ENCODE data around the gene TNK2. TPM values are rescaled to one million over a fixed set of nuclear protein-coding genes. Genes with fewer than 3 reads are reported as not detected.
"Not testable (repeated sequence)": the region's sequence is repeated elsewhere in the genome, so short reads cannot be mapped to it uniquely, and the experiment has no call there.

TNK2 gene
- total RNA-seq, 1 donor: 36.4 TPM

- H3K4me1 ChIP-seq (ENCODE audit: insufficient read depth, low read length): no peaks in the 10 kb centered on the region
- H3K4me3 ChIP-seq (ENCODE audit: low read length): no peak overlapping the region
- H3K27me3 ChIP-seq (ENCODE audit: insufficient read depth, low read length): no peaks in the 10 kb centered on the region
- H3K9me3 ChIP-seq (ENCODE audit: low read depth, low read length): no peaks in the 10 kb centered on the region
These were observed 24.2 kb upstream of the TNK2 start for GRCh38 chr3:195932418-195933043.

DNA sequence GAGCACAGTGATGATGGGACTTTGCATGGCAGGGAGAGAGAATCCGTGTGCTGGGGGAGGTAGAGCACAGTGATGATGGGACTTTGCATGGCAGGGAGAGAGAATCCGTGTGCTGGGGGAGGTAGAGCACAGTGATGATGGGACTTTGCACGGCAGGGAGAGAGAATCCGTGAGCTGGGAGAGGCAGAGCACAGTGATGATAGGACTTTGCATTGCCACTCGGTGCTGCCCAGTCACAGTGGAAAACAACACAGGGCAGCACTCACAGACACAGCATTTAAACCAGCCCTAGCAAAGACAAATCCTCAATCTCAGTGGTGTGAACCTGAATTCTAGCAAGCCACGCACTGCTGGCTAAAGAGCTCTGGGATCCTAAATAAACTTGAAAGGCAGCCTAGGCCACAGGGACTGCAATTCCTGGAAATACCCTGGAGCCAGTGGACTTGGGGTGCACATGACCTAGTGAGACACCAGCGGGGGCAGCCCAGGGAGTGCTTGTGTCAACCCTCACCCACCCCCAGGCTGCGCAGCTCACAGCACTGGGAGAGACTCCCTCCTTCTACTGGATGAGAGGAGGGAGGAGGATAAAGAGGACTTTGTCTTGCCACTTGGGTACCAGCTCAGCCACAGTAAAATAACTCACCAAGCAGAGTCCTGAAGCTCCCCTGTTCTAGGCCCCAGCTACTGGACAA is 23.4 kb upstream of the TNK2 start:
- Histone ChIP-seq H3K9me3 (ENCODE audit: low read depth, low read length) (no peaks in the 10 kb centered on the region), H3K4me3 (ENCODE audit: low read length) (no peak overlapping the region), H3K4me1 (ENCODE audit: insufficient read depth, low read length) (no peaks in the 10 kb centered on the region), H3K27me3 (ENCODE audit: insufficient read depth, low read length) (no peaks in the 10 kb centered on the region)

DNA sequence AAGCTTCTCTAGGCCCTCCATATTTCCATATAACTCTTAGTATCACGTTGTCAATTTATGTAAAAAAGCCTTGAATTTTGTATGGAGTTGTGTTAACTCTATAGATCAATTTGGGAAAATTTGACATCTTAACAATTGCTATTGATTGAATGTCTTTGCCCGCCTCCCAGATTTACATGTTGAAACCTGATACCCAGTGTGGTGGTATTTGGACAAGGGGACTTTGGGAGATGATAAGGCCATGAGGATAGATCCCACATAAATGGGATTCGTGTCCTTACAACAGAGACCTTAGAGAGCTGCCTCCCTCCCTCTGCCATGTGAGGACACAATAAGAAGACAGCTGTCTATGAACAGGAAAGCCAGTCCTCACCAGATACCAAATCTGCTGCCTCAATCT is 21.1 kb upstream of the TNK2 start:
- Histone ChIP-seq H3K27me3 (ENCODE audit: insufficient read depth, low read length) (no peaks in the 10 kb centered on the region), H3K9me3 (ENCODE audit: low read depth, low read length) (no peaks in the 10 kb centered on the region), H3K4me1 (ENCODE audit: insufficient read depth, low read length) (no peaks in the 10 kb centered on the region), H3K4me3 (ENCODE audit: low read length) (no peak overlapping the region)

DNA sequence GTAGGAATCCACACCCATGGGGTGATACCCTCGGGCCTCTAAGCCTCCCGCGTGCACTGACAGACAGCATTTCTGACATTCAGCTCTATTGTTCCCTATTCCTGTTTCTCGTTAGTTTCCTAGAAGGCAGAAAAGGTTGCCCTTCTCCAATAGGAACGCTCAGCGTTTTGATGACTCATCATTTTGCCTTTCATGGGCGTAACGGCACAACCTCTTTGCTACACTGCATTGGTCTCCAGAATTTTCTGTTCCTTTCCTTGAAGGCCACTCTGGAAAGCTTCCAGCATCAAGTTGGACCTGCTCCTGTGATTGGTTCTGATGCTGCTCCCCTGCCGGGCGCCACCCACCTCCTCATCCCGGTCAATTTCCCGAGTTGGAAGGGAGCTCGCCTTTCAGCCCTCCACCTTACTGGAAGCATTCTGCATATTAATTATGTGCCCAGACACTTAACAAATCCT is 13.0 kb upstream of the TNK2 start:
- H3K4me3 ChIP-seq (ENCODE audit: low read length): no peak overlapping the region
- no peaks in the 10 kb centered on the region for H3K4me1 ChIP-seq (ENCODE audit: insufficient read depth, low read length)
- no peaks in the 10 kb centered on the region for H3K9me3 ChIP-seq (ENCODE audit: low read depth, low read length)
- H3K27me3 ChIP-seq (ENCODE audit: insufficient read depth, low read length): no peaks in the 10 kb centered on the region

- Histone ChIP-seq H3K4me1 (ENCODE audit: insufficient read depth, low read length) (peaks cover 8% of the 10 kb centered on the region), H3K27me3 (ENCODE audit: insufficient read depth, low read length) (no peaks in the 10 kb centered on the region), H3K9me3 (ENCODE audit: low read depth, low read length) (no peaks in the 10 kb centered on the region), H3K4me3 (ENCODE audit: low read length) (no peak overlapping the region)
These were observed 9.8 kb upstream of the TNK2 start for GRCh38 chr3:195918176-195918575.

GRCh38 chr3:195916991-195917390 is 8.6 kb upstream of the TNK2 start:
- no peaks in the 10 kb centered on the region for H3K9me3 ChIP-seq (ENCODE audit: low read depth, low read length)
- no peaks in the 10 kb centered on the region for H3K27me3 ChIP-seq (ENCODE audit: insufficient read depth, low read length)
- peaks cover 8% of the 10 kb centered on the region for H3K4me1 ChIP-seq (ENCODE audit: insufficient read depth, low read length)
- no peak overlapping the region for H3K4me3 ChIP-seq (ENCODE audit: low read length)

DNA sequence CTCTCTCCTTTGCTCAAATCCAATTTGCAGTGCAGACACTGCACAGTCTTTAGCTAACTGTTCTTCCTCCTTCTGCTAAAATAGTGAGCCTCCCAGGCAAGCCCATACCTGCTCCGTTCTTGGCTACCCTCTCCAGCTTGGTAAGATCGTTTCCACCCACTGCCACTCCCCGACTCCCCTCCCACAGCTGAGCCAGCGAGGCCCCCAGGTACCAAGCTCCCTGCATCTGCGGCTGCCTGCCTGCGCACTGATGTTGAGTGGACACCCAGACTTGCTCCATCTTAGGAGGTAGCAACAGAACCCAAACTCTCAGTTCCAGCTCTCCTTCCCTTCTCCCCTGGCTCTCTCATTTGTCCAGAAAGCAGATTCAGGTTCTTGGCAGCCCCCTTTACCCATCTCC is 7.9 kb upstream of the TNK2 start:
- Histone ChIP-seq H3K4me3 (ENCODE audit: low read length) (no peak overlapping the region), H3K27me3 (ENCODE audit: insufficient read depth, low read length) (no peaks in the 10 kb centered on the region), H3K4me1 (ENCODE audit: insufficient read depth, low read length) (peaks cover 8% of the 10 kb centered on the region), H3K9me3 (ENCODE audit: low read depth, low read length) (no peaks in the 10 kb centered on the region)

DNA sequence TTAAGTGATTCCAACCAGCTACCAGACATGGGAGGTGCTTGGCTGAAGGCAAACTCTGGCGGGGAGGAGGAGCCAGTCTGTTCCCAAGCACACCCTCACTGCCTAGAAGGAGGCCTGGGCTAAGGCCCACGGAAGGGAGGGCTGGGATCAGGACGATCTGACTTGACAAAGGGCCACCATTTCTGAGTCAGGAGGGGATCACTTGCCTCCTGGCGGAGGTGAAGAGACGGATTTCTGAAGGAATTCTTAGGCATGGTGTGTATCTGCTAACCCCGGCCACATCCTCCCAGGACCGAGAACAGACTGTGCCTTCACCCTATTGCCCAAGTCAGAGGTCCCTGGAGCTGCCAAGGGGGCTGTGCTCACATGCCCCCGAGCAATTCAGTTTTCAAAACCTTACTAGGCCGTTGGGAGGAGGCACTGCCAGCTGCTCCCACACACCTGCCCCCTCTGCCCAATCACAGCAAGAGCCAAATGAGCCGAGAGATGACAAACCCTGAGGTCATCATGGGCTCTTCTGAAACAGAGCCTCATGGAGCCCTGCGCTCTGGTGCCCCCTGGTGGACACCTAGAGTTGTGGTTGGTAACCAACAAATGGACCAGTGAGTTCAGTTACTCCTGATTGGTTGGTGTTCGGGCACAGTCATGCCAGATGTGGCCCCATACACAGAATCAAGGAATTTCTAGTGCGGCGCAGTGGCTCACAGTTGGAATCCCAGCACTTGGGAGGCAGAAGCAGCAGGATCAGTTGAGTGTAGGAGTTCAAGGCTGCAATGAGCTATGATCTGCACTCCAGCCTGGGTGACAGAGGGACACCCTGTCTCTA is 6.5 kb upstream of the TNK2 start:
- H3K4me3 ChIP-seq (ENCODE audit: low read length): no peak overlapping the region
- H3K4me1 ChIP-seq (ENCODE audit: insufficient read depth, low read length): peaks cover 14% of the 10 kb centered on the region
- H3K27me3 ChIP-seq (ENCODE audit: insufficient read depth, low read length): no peaks in the 10 kb centered on the region
- H3K9me3 ChIP-seq (ENCODE audit: low read depth, low read length): no peaks in the 10 kb centered on the region

GRCh38 chr3:195914146-195914545 is 5.8 kb upstream of the TNK2 start:
- H3K9me3 ChIP-seq (ENCODE audit: low read depth, low read length); H3K4me3 ChIP-seq (ENCODE audit: low read length); H3K27me3 ChIP-seq (ENCODE audit: insufficient read depth, low read length): not testable (repeated sequence)
- peaks cover 15% of the 10 kb centered on the region for H3K4me1 ChIP-seq (ENCODE audit: insufficient read depth, low read length)

GRCh38 chr3:195913382-195913781 is 5.0 kb upstream of the TNK2 start:
- Histone ChIP-seq H3K4me3 (ENCODE audit: low read length) (no peak overlapping the region), H3K4me1 (ENCODE audit: insufficient read depth, low read length) (peaks cover 15% of the 10 kb centered on the region), H3K27me3 (ENCODE audit: insufficient read depth, low read length) (no peaks in the 10 kb centered on the region), H3K9me3 (ENCODE audit: low read depth, low read length) (no peaks in the 10 kb centered on the region)

GRCh38 chr3:195911946-195912270 is 3.6 kb upstream of the TNK2 start:
- Histone ChIP-seq H3K27me3 (ENCODE audit: insufficient read depth, low read length) (no peaks in the 10 kb centered on the region), H3K4me3 (ENCODE audit: low read length) (no peak overlapping the region), H3K4me1 (ENCODE audit: insufficient read depth, low read length) (peaks cover 28% of the 10 kb centered on the region), H3K9me3 (ENCODE audit: low read depth, low read length) (no peaks in the 10 kb centered on the region)

DNA sequence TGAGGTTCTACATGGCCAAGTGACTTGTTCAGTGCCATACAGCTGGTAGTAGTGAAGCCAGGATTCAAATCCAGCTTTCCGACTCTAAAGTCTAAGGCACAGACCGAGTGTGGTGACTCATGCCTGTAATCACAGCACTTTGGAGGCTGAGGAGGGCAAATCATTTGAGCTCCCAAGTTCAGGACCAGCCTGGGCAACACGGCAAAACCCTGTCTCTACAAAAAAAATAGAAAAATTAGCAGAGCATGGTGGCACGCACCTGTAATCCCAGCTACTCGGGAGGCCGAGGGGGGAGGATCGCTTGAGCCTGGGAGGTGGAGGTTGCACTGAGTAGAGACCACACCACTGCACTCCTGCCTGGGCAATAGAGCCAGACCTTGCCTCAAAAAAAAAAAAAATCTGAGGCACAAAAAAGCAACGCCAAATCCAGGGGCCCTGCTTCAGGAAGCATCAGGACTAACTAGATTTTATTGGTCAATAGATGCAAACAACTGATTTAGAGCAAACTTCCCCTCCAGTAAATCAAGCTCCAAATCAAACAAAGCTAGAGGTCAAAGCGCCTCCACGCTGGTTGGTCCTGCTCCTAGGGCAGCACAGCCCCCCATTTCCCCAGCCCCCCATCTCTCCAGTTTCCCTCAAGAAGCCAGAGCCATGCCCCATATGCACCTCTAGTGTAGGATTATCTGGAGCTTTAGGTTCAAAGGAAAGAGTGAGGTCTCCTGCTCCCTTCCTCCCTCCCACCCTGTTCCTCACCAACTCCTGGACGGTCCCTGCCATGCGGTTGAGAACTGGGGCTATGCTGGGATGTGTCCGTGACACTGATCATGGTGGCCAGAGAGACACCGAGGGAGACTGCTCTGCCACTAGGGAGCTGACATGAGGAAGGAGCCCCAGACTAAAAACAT is 2.9 kb upstream of the TNK2 start:
- H3K4me3 ChIP-seq (ENCODE audit: low read length): no peak overlapping the region
- no peaks in the 10 kb centered on the region for H3K27me3 ChIP-seq (ENCODE audit: insufficient read depth, low read length)
- H3K9me3 ChIP-seq (ENCODE audit: low read depth, low read length): no peaks in the 10 kb centered on the region
- peaks cover 34% of the 10 kb centered on the region for H3K4me1 ChIP-seq (ENCODE audit: insufficient read depth, low read length)

DNA sequence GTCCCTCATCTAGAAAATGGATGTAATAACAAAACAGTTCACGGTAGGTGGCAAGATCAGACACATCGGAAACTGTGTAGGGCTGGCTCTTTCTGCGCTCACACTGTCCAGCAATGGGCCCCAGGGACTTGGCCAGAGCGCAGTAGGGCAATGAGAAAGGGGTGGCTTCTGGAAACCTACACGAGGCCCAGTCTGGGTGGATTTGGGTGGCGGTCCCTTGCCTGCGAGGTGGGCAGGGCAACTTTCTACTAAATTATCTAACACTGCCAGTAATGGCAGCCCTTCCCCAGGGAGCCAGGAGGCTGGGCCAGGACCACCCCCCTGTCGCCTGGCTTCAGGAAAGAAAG is 2.1 kb upstream of the TNK2 start:
- peaks cover 42% of the 10 kb centered on the region for H3K4me1 ChIP-seq (ENCODE audit: insufficient read depth, low read length)
- H3K4me3 ChIP-seq (ENCODE audit: low read length): no peak overlapping the region
- H3K9me3 ChIP-seq (ENCODE audit: low read depth, low read length): no peaks in the 10 kb centered on the region
- no peaks in the 10 kb centered on the region for H3K27me3 ChIP-seq (ENCODE audit: insufficient read depth, low read length)

DNA sequence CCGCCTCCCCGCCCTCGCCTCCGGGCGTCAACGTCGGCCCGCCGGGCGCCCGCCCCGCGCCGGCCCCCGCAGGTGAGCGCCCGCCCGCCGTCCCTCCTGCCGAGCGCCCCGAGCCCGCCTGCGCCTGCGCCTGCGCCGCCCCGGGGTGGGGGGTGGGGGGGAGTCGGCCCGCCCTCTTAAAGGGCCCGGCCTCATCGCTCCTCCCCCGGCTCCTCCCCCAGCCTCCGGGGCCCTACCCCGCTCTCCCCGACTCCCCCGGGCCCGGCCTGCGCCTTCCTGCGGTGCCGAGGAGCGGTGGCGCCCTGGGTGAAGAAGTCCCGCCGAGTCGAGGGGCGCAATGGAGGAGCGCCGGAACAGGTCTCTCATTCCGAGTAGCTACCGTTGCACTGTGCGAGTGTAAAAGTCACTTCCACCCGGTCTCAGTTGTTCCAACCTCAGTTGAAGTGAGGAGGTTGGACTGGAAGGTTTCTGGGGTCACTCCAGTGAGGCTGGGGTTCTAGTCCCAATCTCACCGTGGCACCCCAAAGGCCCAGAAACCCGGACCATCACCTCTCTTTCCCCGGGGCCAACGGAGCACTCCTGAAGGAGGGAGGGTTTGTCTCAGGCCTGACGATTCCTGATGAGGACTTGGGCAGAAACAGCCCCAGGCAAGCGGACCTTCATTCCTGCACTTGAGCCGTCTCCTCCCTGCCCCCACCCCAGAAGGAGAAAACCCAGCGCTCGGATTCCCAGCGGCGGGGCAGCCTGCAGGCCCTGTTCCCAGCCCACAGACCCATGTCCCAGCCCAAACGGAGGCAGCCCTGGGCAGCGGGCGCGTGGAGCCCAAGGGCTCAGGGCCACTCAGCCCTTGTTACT is 1.5 kb upstream of the TNK2 start:
- H3K4me1 ChIP-seq (ENCODE audit: insufficient read depth, low read length): peaks cover 44% of the 10 kb centered on the region
- H3K27me3 ChIP-seq (ENCODE audit: insufficient read depth, low read length): no peaks in the 10 kb centered on the region
- H3K9me3 ChIP-seq (ENCODE audit: low read depth, low read length): no peaks in the 10 kb centered on the region
- H3K4me3 ChIP-seq (ENCODE audit: low read length): peak overlapping the region; percentile 29

Measured in mononuclear cell (primary cell).